SIG-M5 (cell line): ENCODE results near the gene RASSF4.
"Not testable (repeated sequence)": the region's sequence is repeated elsewhere in the genome, so short reads cannot be mapped to it uniquely, and the experiment has no call there.

Source experiments
- DNase-seq: peaks from one replicate; lab custom pipeline; 2025; lab: John Stamatoyannopoulos, UW

Gene RASSF4

GRCh38 chr10:45005284-45005683 lies 45.7 kb downstream of the RASSF4 start:
- no peak for DNase-seq

- DNase-seq = no peak
Measured at GRCh38 chr10:45006276-45007030, 46.9 kb downstream of the RASSF4 start.

GRCh38 chr10:45008524-45009161 lies 49.0 kb downstream of the RASSF4 start:
- peak; percentile 56 for DNase-seq

GRCh38 chr10:45014557-45014956 lies 55.0 kb downstream of the RASSF4 start:
- DNase-seq = not testable (repeated sequence)

- no peak for DNase-seq
Measured at GRCh38 chr10:45015590-45015989, 56.0 kb downstream of the RASSF4 start.

- no peak for DNase-seq
Measured at GRCh38 chr10:45023426-45023825, 63.8 kb downstream of the RASSF4 start.

GRCh38 chr10:45034301-45034700 lies 74.7 kb downstream of the RASSF4 start:
- DNase-seq = no peak

- no peak for DNase-seq
Measured at GRCh38 chr10:45035673-45036072, 76.1 kb downstream of the RASSF4 start.

GRCh38 chr10:45040921-45041542 lies 81.4 kb downstream of the RASSF4 start:
- no peak for DNase-seq

GRCh38 chr10:45044290-45044689 lies 84.7 kb downstream of the RASSF4 start:
- DNase-seq = no peak
